T47D (cell line): ENCODE results near the gene GARIN5B.
A peak's percentile ranks its signal among the peaks of the same experiment; 100 is the strongest.

Experiments
- DNase-seq, 2 experiments: peaks; one replicate each; pipeline versions ENCODE4 v3.0.0 to v3.0.0-alpha.2; 2011 to 2012; ENCODE audit warnings: low read depth in 1 of 2, low spot score in 1 of 2
- JUND ChIP-seq: IDR thresholded peaks from 2 replicates; pipeline ENCODE4 v1.6.1; 2012; ENCODE audit warnings: low read depth
- in situ Hi-C: cut with HindIII; loops from 2 replicates; pipeline ENCODE4 v1.10.0; 2016; ENCODE audit warnings: low sequenced_read_pairs, low pct_unique_long_range_greater_than_20kb

Gene GARIN5B

GRCh38 chr19:55358943-55359908 lies 3.8 kb downstream of the GARIN5B start:
- TF ChIP-seq JUND = no peak
- in situ Hi-C loops = no loop called here
- no peak for DNase-seq

GRCh38 chr19:55358493-55358892 lies 4.6 kb downstream of the GARIN5B start:
- no peak for DNase-seq
- in situ Hi-C loops = no loop called here
- no peak for TF ChIP-seq JUND

GRCh38 chr19:55355213-55355821 lies 7.7 kb downstream of the GARIN5B start:
- in situ Hi-C loops = no loop called here
- DNase-seq = no peak
- no peak for TF ChIP-seq JUND

- no peak for TF ChIP-seq JUND
- in situ Hi-C loops = no loop called here
- no peak for DNase-seq
These were observed 8.3 kb downstream of the GARIN5B start, which contains the start of gene COX6B2 for GRCh38 chr19:55354698-55355212. Gene COX6B2, minus strand, starts transcription at chr19:55354719. Its CDS starts 198 bp downstream, at chr19:55354521.

- peak; percentile 65 to 88 for DNase-seq
- TF ChIP-seq JUND = no peak
- in situ Hi-C loops = no loop called here
These were observed 9.0 kb downstream of the GARIN5B start for GRCh38 chr19:55353803-55354697.

- no peak for DNase-seq
- in situ Hi-C loops = no loop called here
- TF ChIP-seq JUND = no peak
These were observed 9.7 kb downstream of the GARIN5B start for GRCh38 chr19:55353356-55353802.

- in situ Hi-C loops = no loop called here
- no peak for TF ChIP-seq JUND
- no peak for DNase-seq
These were observed 10.4 kb downstream of the GARIN5B start for GRCh38 chr19:55352549-55353145.

GRCh38 chr19:55352040-55352439 lies 11.0 kb downstream of the GARIN5B start:
- in situ Hi-C loops = no loop called here
- no peak for TF ChIP-seq JUND
- no peak for DNase-seq

GRCh38 chr19:55350620-55351315 lies 12.3 kb downstream of the GARIN5B start:
- in situ Hi-C loops = no loop called here
- no peak for DNase-seq

GRCh38 chr19:55348317-55349034 lies 14.6 kb downstream of the GARIN5B start:
- in situ Hi-C loops = no loop called here
- no peak for TF ChIP-seq JUND
- no peak for DNase-seq

More at GRCh38 chr19:55350620-55351315, 12.3 kb downstream of the GARIN5B start:
- no peak for TF ChIP-seq JUND
